HG03025 (cell line): ENCODE measurements around the gene YIF1A.
"Not testable (repeated sequence)": the region's sequence is repeated elsewhere in the genome, so short reads cannot be mapped to it uniquely, and the experiment has no call there.

Experiments used
- ATAC-seq: cut with Tn5 transposase; IDR thresholded peaks from one replicate; pipeline ENCODE4 v1.9.1; 2021; ENCODE audit warnings: mild to moderate bottlenecking, moderate library complexity; ENCODE audit not compliant: unreplicated experiment, low FRiP score

The YIF1A gene

GRCh38 chr11:66312549-66313320 is 23.8 kb upstream of the YIF1A start:
- peak; percentile 55 for ATAC-seq

GRCh38 chr11:66311965-66312548 is 23.1 kb upstream of the YIF1A start:
- peak; percentile 63 for ATAC-seq

GRCh38 chr11:66311470-66311964 is 22.6 kb upstream of the YIF1A start:
- no peak for ATAC-seq

DNA sequence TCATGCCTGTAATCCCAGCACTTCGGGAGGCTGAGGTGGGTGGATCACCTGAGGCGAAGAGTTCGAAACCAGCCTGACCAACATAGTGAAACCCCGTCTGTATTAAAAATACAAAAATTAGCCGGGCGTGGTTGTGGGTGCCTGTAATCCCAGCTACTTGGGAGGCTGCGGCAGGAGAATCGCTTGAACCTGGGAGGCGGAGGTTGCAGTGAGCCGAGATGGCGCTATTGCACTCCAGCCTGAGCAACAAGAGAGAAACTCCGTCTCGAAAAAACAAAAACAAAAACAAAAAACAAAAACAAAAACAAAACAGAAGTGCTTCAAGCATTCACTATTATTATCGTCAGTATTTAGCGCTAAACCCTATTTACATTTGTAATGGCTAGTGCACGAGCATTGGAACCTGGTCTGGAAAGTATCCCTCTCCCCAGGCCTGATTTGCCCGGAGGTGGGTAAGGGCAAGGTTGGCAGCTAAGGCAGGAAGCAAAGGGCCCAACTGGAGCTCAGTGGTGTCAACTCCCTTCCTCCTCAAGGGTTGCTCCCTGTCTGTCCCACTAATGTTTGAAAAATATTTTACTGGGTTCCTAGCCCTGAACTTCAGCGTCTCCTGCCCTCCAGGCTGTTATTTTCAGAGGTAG is 22.0 kb upstream of the YIF1A start:
- not testable (repeated sequence) for ATAC-seq

DNA sequence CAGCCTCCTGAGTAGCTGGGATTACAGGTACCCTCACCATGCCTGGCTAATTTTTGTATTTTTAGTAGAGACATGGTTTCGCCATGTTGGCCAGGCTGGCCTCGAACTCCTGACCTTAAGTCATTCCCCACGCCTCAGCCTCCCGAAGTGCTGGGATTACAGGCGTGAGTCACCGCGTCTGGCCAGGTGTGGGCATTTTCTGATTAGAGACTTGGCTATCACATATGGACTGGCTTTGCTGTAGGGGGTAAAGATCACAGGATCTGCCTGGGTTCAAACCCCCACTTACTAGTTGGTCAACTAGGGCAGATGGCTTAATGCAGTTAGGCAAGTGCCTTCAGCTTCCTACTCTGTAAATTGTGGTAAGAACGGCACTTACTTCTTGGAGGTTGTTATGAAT is 21.4 kb upstream of the YIF1A start:
- ATAC-seq, result no peak

DNA sequence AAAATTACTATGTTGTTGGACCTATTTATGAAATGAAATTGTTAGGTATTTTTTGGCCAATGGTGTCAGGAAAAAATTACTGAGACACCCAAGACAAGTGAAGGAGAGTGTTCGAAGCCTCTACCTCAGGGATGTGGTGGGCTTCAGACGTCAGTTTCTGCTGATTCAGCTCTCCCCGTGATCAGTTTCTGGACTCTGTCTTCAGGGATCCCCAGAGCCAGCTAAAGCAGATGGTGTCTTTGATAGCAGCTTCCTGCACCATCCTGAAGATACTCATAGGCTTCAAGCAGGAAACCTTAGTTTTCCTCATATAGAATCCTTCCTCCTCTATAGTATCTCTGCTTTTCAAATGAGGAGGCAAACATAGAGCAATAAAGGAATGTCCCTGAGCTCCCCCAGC is 20.5 kb upstream of the YIF1A start:
- no peak for ATAC-seq

GRCh38 chr11:66302656-66303055 is 13.7 kb upstream of the YIF1A start:
- ATAC-seq, result no peak

DNA sequence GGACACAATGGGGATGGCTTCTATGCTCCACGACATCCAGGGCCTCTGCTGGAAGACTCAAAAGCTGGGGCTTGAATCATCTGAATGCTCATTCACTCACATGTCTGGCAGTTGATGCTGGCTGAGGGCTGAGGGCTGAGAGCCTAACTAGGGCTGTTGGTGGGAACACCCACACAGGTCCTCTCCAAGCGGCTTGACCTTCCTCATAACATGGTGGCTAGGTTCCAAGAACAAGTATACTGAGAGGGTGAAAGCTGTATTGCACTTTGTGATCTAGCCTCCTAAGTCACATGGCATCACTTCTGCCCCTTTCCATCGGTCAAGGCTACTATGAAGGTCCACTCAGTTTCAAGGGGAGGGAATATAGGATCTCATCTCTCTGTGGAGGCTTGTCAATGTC is 10.2 kb upstream of the YIF1A start:
- no peak for ATAC-seq

DNA sequence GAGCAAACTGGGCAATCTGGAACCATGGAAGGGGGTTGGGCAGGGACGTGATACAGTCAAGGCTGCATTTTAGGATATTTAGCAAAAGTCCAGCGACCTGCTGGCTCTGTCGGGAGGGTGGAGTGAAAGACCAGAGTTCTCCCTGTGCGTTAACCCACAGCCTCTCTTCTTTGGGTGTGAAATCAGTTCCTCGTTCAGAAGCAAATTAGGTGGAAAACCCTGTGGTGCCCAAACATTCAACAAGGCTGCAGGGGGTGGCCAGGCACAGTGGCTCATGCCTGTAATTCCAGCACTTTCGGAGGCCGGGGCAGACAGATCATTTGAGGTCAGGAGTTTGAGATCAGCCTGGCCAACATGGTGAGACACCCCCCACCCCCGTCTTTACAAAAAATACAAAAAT is 8.7 kb upstream of the YIF1A start:
- no peak for ATAC-seq

DNA sequence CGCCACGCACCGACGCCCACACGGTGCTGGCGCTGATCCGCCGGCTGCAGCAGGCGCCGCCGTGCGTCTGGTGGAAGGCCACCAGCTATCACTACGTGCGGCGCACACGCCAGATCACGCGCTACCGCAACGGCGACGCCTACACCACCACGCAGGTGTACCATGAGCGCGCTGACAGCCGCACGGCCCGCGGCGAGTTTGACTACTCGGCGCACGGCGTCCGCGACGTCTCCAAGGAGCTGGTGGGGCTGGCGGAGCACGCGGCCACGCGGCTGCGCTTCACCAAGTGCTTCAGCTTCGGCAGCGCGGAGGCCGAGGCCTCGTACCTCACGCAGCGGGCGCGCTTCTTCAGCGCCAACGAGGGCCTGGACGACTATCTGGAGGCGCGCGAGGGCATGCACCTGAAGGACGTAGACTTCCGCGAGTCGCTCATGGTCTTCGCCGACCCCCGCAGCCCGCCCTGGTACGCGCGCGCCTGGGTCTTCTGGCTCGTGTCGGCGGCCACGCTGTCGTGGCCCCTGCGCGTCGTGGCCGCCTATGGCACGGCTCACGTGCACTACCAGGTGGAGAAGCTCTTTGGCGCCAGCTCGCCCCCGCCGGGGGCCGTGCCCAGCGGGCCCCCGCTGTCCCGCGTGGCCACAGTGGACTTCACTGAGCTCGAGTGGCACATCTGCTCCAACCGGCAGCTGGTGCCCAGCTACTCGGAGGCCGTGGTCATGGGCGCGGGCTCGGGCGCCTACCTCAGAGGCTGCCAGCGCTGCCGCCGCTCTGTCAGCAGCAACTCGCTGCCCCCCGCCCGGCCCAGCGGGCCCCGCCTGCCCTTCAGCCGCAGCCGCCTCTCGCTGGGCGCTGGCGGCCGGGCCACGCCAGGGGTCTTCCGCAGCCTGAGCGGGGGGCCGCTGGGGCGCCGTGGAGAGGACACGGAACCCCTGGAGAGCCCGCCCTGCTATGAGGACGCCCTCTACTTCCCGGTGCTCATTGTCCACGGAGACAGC is 6.0 kb upstream of the YIF1A start:
- ATAC-seq, result no peak

- no peak for ATAC-seq
Measured at GRCh38 chr11:66293777-66294625, 5.1 kb upstream of the YIF1A start.

- ATAC-seq, result no peak
Measured at GRCh38 chr11:66293352-66293751, 4.4 kb upstream of the YIF1A start.

DNA sequence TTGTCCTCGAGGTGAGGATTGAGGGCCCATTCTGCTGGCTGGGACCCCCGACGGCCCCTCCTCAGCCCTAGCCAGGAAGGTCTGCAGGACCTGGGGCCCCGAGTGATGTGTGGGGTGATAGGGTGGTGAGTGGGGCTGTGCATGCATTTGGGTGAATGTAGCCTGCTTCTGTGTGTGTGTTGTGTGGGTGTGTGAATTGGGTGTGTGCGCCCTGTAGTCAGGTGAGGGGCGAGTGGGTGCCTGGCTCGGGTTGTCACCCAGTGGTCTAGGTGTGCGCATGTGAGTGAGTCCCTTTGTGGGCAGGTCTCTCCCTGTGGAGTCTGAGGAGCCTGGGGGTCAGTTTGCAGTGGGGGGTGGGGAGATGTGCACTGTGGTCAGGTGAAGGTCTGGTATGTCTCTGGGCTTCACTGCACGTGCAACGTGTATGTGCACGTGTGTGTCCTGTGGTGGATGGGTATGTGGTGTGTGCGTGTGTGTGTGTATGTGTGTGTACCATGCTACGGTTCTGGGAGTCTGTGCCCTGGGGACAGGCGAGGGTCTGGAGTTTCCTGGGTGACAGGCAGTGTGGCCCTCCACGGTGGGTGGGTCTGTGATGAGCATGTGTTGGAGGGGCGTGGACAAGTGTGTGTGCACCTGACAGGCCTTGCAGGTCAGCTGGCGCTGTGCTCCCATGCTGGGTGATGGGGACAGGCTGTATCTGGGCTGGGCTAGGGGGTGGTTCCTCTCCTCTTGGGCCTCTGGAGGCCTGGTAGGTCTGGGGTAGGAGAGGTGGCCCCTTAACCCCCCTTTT is 3.8 kb upstream of the YIF1A start:
- ATAC-seq, result no peak

DNA sequence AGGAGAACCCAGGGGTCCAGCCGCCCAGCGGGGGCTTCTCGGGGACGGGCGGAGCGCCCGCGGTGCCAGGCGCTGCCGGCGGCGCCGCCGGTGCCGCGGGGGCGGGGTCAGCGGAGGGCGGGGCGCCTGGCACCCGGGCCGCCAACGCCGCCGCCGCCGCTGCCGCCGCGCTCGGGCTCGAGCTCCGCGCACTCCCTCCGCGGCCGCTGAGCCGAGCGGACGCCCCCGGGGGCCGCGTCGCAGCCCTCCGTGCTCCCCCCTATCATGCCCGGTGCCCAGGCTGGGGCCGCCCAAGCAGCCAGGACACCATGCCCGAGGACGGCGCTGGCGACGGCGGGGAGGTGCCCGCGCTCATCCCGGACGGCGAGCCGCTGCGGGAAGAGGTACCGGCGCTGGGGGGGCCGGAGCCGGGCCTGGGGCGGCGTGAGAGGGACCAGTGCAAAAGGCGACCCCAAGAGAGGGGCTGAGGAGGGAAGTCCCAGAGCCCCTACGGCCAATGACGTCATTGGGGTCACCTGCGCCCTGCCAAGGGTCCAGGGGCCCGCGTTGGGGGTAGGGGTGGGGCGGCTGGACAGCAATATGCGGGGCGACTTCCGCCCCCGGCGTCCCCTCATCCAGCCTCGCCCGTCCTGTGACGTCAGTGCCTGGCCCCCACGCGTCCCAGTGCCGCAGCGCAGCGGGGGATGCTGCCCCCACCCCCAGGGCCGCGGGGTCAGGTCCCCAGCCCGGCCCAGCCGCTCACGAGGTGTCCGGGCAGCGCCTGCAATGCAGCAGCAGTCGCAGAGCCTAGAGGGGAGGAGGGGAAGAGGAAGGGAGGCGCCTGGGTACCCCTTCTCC is 3.0 kb upstream of the YIF1A start, which contains the start of gene TMEM151A:
Gene TMEM151A (plus strand): TSS at position 189 of the 837 bp plus-strand sequence. CDS start 120 bp downstream, at position 309.
- no peak for ATAC-seq

GRCh38 chr11:66291303-66291705 is 2.4 kb upstream of the YIF1A start:
- no peak for ATAC-seq

GRCh38 chr11:66290330-66290621 is 1.3 kb upstream of the YIF1A start:
- ATAC-seq, result no peak

DNA sequence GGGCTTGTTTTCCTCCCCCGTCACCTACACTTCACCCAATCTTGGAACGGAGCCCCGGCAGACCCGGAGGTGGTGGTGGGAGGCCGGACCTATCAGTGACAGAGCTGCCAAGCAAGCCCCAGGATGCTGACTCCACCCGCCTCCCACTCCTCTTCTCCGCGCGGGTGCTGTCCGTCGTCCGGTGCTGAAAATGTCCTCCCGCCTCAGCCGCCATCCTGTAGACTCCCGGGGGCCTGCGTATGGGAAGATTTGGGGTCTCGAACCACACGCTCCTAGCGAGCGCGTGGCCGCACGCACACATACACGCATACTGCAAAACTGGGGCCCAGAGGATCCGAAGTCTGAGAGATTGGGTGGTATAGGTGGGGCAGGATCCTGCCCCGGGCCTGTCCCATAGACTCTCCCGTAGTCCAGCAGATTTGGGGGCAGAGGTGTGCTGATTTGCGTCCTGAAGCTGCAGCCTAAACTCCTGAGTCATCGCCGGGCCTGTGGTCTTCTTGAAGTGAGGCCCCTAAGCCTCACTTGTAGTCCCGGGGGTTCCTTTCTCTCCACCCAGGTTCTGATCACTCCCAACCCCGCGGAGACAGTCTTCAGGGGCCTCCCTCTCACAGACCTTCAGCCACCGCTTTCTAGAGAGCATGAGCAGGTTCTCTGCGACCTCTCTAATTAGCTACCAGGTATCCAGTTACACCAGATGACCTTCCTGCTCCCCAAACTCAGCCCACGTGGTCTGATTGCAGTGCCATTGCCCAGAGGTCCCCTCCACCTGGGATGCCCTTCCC is 796 bp upstream of the YIF1A start:
- peak; percentile 39 for ATAC-seq
